NCI-H510A treated with DMSO at 0.1 percent for 48 hours (cell line): ENCODE data around the gene PLS1.
"Not testable (repeated sequence)": the region's sequence is repeated elsewhere in the genome, so short reads cannot be mapped to it uniquely, and the experiment has no call there.

Experiments
- DNase-seq: peaks from one replicate; lab custom pipeline; 2025; lab: John Stamatoyannopoulos, UW

Gene PLS1

GRCh38 chr3:142693136-142693853, 97.1 kb downstream of the PLS1 start:
- no peak for DNase-seq

DNA sequence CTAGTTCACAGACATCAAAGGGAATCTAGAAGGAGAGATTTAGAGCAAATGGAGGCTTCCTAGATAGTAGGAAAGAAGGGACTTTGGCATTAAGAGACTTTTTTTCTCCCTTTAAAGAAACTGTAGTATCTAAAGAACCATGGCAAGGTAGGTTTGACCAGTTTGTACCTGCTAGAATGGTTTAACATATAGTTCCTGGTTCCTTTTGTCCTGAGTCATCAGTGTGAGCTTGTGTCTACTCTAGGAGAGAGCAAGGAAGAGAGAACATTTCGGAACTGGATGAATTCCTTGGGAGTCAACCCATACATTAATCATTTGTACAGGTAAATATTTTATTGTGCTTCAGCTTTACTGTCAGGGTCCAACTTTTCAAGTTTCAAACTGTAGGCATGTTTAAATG, 98.0 kb downstream of the PLS1 start:
- no peak for DNase-seq

- no peak for DNase-seq
These were observed 109.0 kb downstream of the PLS1 start for GRCh38 chr3:142705198-142705597.

GRCh38 chr3:142706321-142707127, 110.3 kb downstream of the PLS1 start:
- no peak for DNase-seq

- DNase-seq: no peak
These were observed 113.0 kb downstream of the PLS1 start for GRCh38 chr3:142709207-142709606.

GRCh38 chr3:142714882-142715281, 118.7 kb downstream of the PLS1 start:
- DNase-seq: not testable (repeated sequence)

GRCh38 chr3:142716102-142716501, 119.9 kb downstream of the PLS1 start:
- no peak for DNase-seq

DNA sequence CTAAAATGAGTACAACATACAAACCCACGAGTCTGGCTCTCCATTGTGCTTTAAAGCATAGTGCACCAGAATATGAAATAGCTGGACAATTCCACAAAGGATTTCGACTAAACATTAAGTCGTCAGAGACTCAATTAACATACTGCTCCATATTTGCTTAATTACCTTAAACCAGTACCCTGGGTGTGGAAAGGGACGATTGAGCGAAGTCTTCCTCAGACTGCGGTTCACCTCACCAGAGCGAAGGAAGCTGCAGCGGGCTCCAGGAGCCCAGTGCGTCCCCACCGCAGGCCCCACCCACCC, 127.4 kb downstream of the PLS1 start:
- no peak for DNase-seq

GRCh38 chr3:142723968-142724681, 127.9 kb downstream of the PLS1 start, which contains the start of gene TRPC1:
Gene TRPC1, plus strand, starts transcription at chr3:142724034. Its CDS starts 526 bp downstream, at chr3:142724560.
- peak; percentile 46 for DNase-seq

- peak; percentile 38 for DNase-seq
These were observed 128.6 kb downstream of the PLS1 start for GRCh38 chr3:142724682-142725356.

DNA sequence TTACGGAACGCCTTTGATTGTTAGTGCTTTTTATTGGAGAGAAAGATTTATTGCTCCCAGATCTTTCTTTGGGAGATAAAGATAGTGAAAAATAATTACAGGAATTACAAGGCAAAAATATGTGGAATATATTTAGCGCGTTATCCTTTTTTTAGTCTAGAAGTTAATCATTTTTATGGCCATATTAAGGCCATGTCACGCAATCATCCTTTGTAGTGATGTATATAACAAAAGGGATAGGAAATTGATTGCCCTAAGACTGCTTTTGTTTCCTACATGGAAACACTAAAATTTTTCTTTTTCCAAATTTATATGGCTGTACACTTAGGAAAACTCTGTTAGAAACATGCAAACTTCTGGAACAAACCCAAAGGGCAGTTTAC, 129.2 kb downstream of the PLS1 start:
- DNase-seq: no peak

- DNase-seq: no peak
These were observed 129.8 kb downstream of the PLS1 start for GRCh38 chr3:142726017-142726416.

- DNase-seq: no peak
These were observed 135.9 kb downstream of the PLS1 start for GRCh38 chr3:142732066-142732465.

- DNase-seq: no peak
These were observed 138.6 kb downstream of the PLS1 start for GRCh38 chr3:142734834-142735233.

DNA sequence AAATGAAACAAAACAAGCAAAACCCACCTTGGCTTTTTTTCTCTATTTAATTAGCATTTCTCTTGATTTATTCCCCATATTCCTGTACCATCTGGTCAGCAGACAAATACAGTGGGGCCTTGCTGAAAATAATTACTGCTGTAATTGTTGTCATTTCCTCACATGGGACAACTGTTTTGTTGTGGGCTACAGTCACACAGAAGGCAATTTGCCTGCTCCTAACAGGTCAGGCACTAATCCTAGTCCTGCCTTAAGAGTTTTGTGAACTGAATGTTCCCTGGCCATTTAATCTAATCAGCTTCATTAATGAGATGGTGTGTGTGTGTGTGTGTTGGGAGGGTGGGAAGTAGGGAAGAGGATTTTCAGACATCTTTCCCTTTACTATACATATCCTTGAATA, 139.3 kb downstream of the PLS1 start:
- no peak for DNase-seq

- no peak for DNase-seq
These were observed 142.2 kb downstream of the PLS1 start for GRCh38 chr3:142738396-142738795.

- DNase-seq: no peak
These were observed 150.5 kb downstream of the PLS1 start for GRCh38 chr3:142746646-142747045.

DNA sequence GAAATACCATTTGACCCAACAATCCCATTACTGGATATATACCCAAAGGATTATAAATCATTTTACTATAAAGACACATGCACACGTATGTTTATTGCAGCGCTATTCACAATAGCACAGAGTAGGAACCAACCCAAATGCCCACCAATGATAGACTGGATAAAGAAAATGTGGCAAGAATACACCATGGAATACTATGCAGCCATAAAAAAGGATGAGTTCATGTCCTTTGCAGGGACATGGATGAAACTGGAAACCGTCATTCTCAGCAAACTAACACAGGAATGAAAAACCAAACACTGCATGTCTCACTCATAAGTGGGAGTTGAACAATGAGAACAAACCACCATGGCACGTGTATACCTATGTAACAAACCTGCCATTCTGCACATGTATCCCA, 154.3 kb downstream of the PLS1 start:
- not testable (repeated sequence) for DNase-seq

- DNase-seq: not testable (repeated sequence)
These were observed 156.4 kb downstream of the PLS1 start for GRCh38 chr3:142752605-142753004.

DNA sequence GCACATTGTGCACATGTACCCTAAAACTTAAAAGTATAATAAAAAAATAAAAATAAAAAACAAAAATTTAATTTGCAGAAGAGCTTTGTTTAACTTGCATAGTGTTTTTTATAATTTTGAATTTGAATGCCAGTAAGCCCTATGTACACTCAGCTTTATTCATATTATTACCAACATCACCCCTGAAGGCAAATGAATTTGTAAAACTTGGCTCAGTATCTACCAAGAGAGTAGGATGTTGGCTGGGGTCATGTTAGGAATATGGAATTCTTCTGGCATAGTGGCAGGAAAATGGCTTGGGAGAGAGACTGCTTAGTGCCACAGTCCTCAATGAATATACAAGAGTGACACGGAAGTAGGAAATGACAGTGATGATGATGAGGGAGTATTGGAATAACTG, 158.3 kb downstream of the PLS1 start:
- no peak for DNase-seq
